GM18505 (cell line): ENCODE results near the gene TIMP1.
"Not testable (repeated sequence)": the region's sequence is repeated elsewhere in the genome, so short reads cannot be mapped to it uniquely, and the experiment has no call there.

Experiments
- ATAC-seq: cut with Tn5 transposase; IDR thresholded peaks from one replicate; pipeline ENCODE4 v1.9.1; 2021; ENCODE audit not compliant: unreplicated experiment
- POLR2A ChIP-seq: IDR thresholded peaks from 4 replicates; pipeline ENCODE4 v1.6.1; 2011; ENCODE audit warnings: borderline replicate concordance; ENCODE audit not compliant: insufficient read depth, insufficient read length; ENCODE audit errors: extremely low read depth

The TIMP1 gene

GRCh38 chrX:47597222-47597621 lies 15.0 kb downstream of the TIMP1 start:
- no peak for ATAC-seq
- no peak for TF ChIP-seq POLR2A

GRCh38 chrX:47603125-47603524 lies 20.9 kb downstream of the TIMP1 start:
- ATAC-seq, result not testable (repeated sequence)

GRCh38 chrX:47605024-47605423 lies 22.8 kb downstream of the TIMP1 start:
- no peak for ATAC-seq

GRCh38 chrX:47607091-47607490 lies 24.9 kb downstream of the TIMP1 start:
- no peak for ATAC-seq
- TF ChIP-seq POLR2A, result no peak

More at GRCh38 chrX:47605024-47605423, 22.8 kb downstream of the TIMP1 start:
- no peak for TF ChIP-seq POLR2A

GRCh38 chrX:47608130-47608810 lies 26.0 kb downstream of the TIMP1 start:
- ATAC-seq, result no peak
- TF ChIP-seq POLR2A, result no peak

- no peak for ATAC-seq
- TF ChIP-seq POLR2A, result no peak
These were observed 28.3 kb downstream of the TIMP1 start for GRCh38 chrX:47610511-47610910.

GRCh38 chrX:47611489-47611888 lies 29.3 kb downstream of the TIMP1 start:
- TF ChIP-seq POLR2A, result no peak
- ATAC-seq, result no peak

GRCh38 chrX:47611926-47612325 lies 29.7 kb downstream of the TIMP1 start:
- ATAC-seq, result no peak
- TF ChIP-seq POLR2A, result no peak

- no peak for TF ChIP-seq POLR2A
- ATAC-seq, result no peak
These were observed 30.2 kb downstream of the TIMP1 start for GRCh38 chrX:47612418-47612817.

GRCh38 chrX:47613082-47613481 lies 30.8 kb downstream of the TIMP1 start:
- ATAC-seq, result no peak
- TF ChIP-seq POLR2A, result no peak

- no peak for TF ChIP-seq POLR2A
These were observed 32.4 kb downstream of the TIMP1 start for GRCh38 chrX:47614618-47615017.

GRCh38 chrX:47618923-47619485 lies 36.8 kb downstream of the TIMP1 start:
- ATAC-seq, result no peak
- no peak for TF ChIP-seq POLR2A

More at GRCh38 chrX:47614618-47615017, 32.4 kb downstream of the TIMP1 start:
- ATAC-seq, result no peak

GRCh38 chrX:47619486-47620302 lies 37.5 kb downstream of the TIMP1 start, which contains the start of gene SYN1:
Gene SYN1 (minus strand): TSS chrX:47619857. CDS start chrX:47619728, 129 bp downstream.
- ATAC-seq, result peak; percentile 84

GRCh38 chrX:47620303-47620685 lies 38.1 kb downstream of the TIMP1 start:
- no peak for ATAC-seq
- no peak for TF ChIP-seq POLR2A

More at GRCh38 chrX:47619486-47620302, 37.5 kb downstream of the TIMP1 start, which contains the start of gene SYN1:
- no peak for TF ChIP-seq POLR2A
